HCT116 (cell line): Measurements from ENCODE around the gene FBXL7. TPM values are rescaled to one million over a fixed set of nuclear protein-coding genes. Genes with fewer than 3 reads are reported as not detected.

Source experiments
- ATAC-seq: fragments of 200-7000 bp; cut with Tn5 transposase; 2 replicates; pipeline ENCODE4 v1.9.1; 2020; ENCODE audit warnings: mild to moderate bottlenecking, moderate library complexity
- BruUV-seq: library from RNA; stranded (reverse); fragments of 400-500 nt; replicated peaks from 2 replicates; lab custom pipeline; 2021; lab: Mats Ljungman, UMichigan
- CTCF ChIA-PET: fragments of 300-600 bp; sonication (Branson Sonifier 250); formaldehyde crosslinking; loops from one replicate; lab custom pipeline; 2021; ENCODE audit warnings: antibody characterized with exemption; lab: Charles Lee
- POLR2A ChIA-PET: fragments of 300-600, 350-600 bp; sonication (Branson Sonifier 250); formaldehyde crosslinking; loops from one replicate; lab custom pipeline; 2021; ENCODE audit warnings: antibody characterized with exemption; lab: Charles Lee
- RAD21 ChIA-PET, 2 experiments: fragments of 300-600 bp; sonication (Branson Sonifier 250); formaldehyde crosslinking; loops; one replicate each; lab custom pipeline; 2023; ENCODE audit warnings: low total read pairs in 2 of 2; ENCODE audit not compliant: uncharacterized antibody in 2 of 2, unreplicated experiment in 2 of 2, low non-redundant PET in 1 of 2; lab: Charles Lee
- DNase-seq: peaks from one replicate; pipeline ENCODE4 v3.0.0-alpha.2; 2010; ENCODE audit warnings: low read depth, low spot score
- H2AFZ ChIP-seq: fragments of 200-600 bp; shearing (Covaris generic), sonication (generic); 2 replicates; pipeline ENCODE4 v1.6.1; 2017; ENCODE audit warnings: low read depth, mixed run types, mixed read lengths, antibody characterized with exemption, low read length; ENCODE audit not compliant: poor library complexity, severe bottlenecking
- H3K27ac ChIP-seq: 2 replicates; pipeline ENCODE4 v1.5.1; 2012; ENCODE audit warnings: low read depth, low read length
- H3K27me3 ChIP-seq: fragments of 200-600 bp; sonication (generic); 2 replicates; pipeline ENCODE4 v1.6.1; 2016; ENCODE audit warnings: mixed run types, low read length, mixed read lengths; ENCODE audit not compliant: insufficient read depth
- H3K36me3 ChIP-seq, 2 experiments: fragments of 200-500 bp in 1 of 2; fragments of 200-600 bp in 1 of 2; sonication (Bioruptor generic) in 1 of 2; sonication (generic) in 1 of 2; 2 replicates each; pipeline versions ENCODE4 v1.5.1 to v1.6.1; 2014 to 2016; ENCODE audit warnings: low read length in 2 of 2, inconsistent platforms in 1 of 2, mixed read lengths in 1 of 2, mixed run types in 1 of 2; ENCODE audit not compliant: insufficient read depth in 2 of 2, control insufficient read depth in 1 of 2
- H3K4me1 ChIP-seq, 2 experiments: fragments of 200-600 bp in 1 of 2; sonication (generic) in 1 of 2; 2 replicates each; pipeline versions ENCODE4 v1.5.1 to v1.6.1; 2012 to 2017; ENCODE audit warnings: low read length in 2 of 2, inconsistent platforms in 1 of 2, mild to moderate bottlenecking in 1 of 2, mixed read lengths in 1 of 2, mixed run types in 1 of 2, moderate library complexity in 1 of 2; ENCODE audit not compliant: insufficient read depth in 2 of 2, control insufficient read depth in 1 of 2
- H3K4me2 ChIP-seq: fragments of 200-600 bp; sonication (generic); 2 replicates; pipeline ENCODE4 v1.6.1; 2017; ENCODE audit warnings: mixed run types, low read length, mixed read lengths
- H3K4me3 ChIP-seq, 2 experiments: fragments of 200-600 bp in 1 of 2; sonication (generic) in 1 of 2; replicated peaks in 1 of 2; 2 replicates each; pipeline ENCODE4 v1.5.1; 2011 to 2016; ENCODE audit warnings: low read length in 2 of 2, control low read depth in 1 of 2, low read depth in 1 of 2, mild to moderate bottlenecking in 1 of 2, mixed read lengths in 1 of 2, mixed run types in 1 of 2
- H3K79me2 ChIP-seq: fragments of 200-600 bp; sonication (generic); 2 replicates; pipeline ENCODE4 v1.6.1; 2017; ENCODE audit warnings: mild to moderate bottlenecking, mixed run types, low read length, moderate library complexity, mixed read lengths; ENCODE audit not compliant: insufficient read depth
- H3K9ac ChIP-seq: fragments of 200-600 bp; sonication (generic); 2 replicates; pipeline ENCODE4 v1.6.1; 2016; ENCODE audit warnings: low read length, mixed read lengths
- H3K9me2 ChIP-seq: fragments of 200-600 bp; sonication (generic), shearing (Covaris generic); 2 replicates; pipeline ENCODE4 v1.6.1; 2017; ENCODE audit warnings: mixed run types, mild to moderate bottlenecking, moderate library complexity; ENCODE audit not compliant: insufficient read depth
- H3K9me3 ChIP-seq, 2 experiments: fragments of 200-500 bp in 1 of 2; fragments of 200-600 bp in 1 of 2; sonication (Bioruptor generic) in 1 of 2; sonication (generic) in 1 of 2; 2 replicates each; pipeline ENCODE4 v1.6.1; 2014 to 2017; ENCODE audit warnings: low read length in 2 of 2, mixed read lengths in 2 of 2, inconsistent platforms in 1 of 2, low read depth in 1 of 2, mild to moderate bottlenecking in 1 of 2, mixed run types in 1 of 2, moderate library complexity in 1 of 2; ENCODE audit not compliant: control insufficient read depth in 1 of 2, insufficient read depth in 1 of 2
- H4K20me1 ChIP-seq: fragments of 200-600 bp; sonication (generic), shearing (Covaris generic); 2 replicates; pipeline ENCODE4 v1.6.1; 2017; ENCODE audit warnings: mixed run types, mild to moderate bottlenecking, moderate library complexity; ENCODE audit not compliant: insufficient read depth
- CEBPB ChIP-seq: IDR thresholded peaks from 2 replicates; pipeline ENCODE4 v1.6.1; 2012; ENCODE audit warnings: low read depth
- EGR1 ChIP-seq: IDR thresholded peaks from 2 replicates; pipeline ENCODE4 v1.6.1; 2012; ENCODE audit warnings: low read depth
- EZH2phosphoT487 ChIP-seq: fragments of 200-600 bp; IDR thresholded peaks from 2 replicates; pipeline ENCODE4 v1.6.1; 2018; ENCODE audit warnings: antibody characterized with exemption, borderline replicate concordance
- POLR2AphosphoS5 ChIP-seq: IDR thresholded peaks from 2 replicates; pipeline ENCODE4 v1.6.1; 2011; ENCODE audit warnings: mild to moderate bottlenecking, low read depth, low read length, moderate library complexity
- RAD21 ChIP-seq: IDR thresholded peaks from 2 replicates; pipeline ENCODE4 v1.6.1; 2012; ENCODE audit warnings: low read depth, mild to moderate bottlenecking
- REST ChIP-seq: IDR thresholded peaks from 2 replicates; pipeline ENCODE4 v1.6.1; 2012; ENCODE audit warnings: low read depth
- SIN3A ChIP-seq: IDR thresholded peaks from 2 replicates; pipeline ENCODE4 v1.6.1; 2012; ENCODE audit warnings: low read depth
- SP1 ChIP-seq: IDR thresholded peaks from 2 replicates; pipeline ENCODE4 v1.6.1; 2012; ENCODE audit warnings: low read depth
- YY1 ChIP-seq: IDR thresholded peaks from 2 replicates; pipeline ENCODE4 v1.6.1; 2011; ENCODE audit warnings: low read length, low read depth, moderate library complexity, mild to moderate bottlenecking; ENCODE audit not compliant: insufficient replicate concordance; ENCODE audit errors: extremely low read depth
- ZFX ChIP-seq: fragments of 450-650 bp; IDR thresholded peaks from 2 replicates; pipeline ENCODE4 v1.6.1; 2017
- intact Hi-C: fragments of 100-400 bp; cut with micrococcal nuclease; formaldehyde crosslinking; loops from 2 replicates; pipeline ENCODE4 v1.10.0; 2022
- total RNA-seq: library from RNA; stranded (reverse); gene quantifications from one replicate; pipeline ENCODE4 v1.2.1, GENCODE V29; 2021; ENCODE audit not compliant: unreplicated experiment
- TF ChIP-seq, protein P1 (sequence below), 3 experiments: fragments of 200-600 bp in 1 of 3; sonication (generic) in 1 of 3; IDR thresholded peaks in 2 of 3; conservative IDR thresholded peaks in 1 of 3; 2 replicates each; pipeline ENCODE4 v1.5.1; 2012 to 2017; ENCODE audit warnings: low read depth in 2 of 3, low read length in 2 of 3, antibody characterized with exemption in 1 of 3, borderline replicate concordance in 1 of 3, control low read depth in 1 of 3, mild to moderate bottlenecking in 1 of 3, mixed read lengths in 1 of 3, mixed run types in 1 of 3, moderate library complexity in 1 of 3; ENCODE audit not compliant: insufficient read depth in 1 of 3

Gene FBXL7
- total RNA-seq, 1 experiment from 2014 or later, result 0.05 TPM

DNA sequence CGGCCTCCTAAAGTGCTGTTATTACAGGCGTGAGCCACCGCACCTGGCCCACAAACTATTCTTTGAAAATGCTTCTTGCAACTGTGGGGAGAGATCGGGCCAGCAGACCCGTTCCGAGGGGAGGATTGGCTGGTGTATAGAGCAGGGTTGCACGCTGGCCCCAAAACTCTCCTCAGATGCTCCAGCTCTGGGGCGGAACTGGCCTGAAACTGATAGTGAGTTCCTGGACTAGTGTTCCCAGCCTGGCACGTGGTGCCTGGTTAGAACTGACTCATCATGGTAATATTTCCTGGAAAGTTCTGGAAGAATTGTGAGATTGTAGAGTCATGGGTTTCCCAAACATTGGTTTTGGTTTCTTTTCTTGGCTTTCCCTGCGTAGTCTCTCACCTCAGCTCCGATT lies 120.5 kb downstream of the FBXL7 start:
- no peak for TF ChIP-seq ZFX
- POLR2A ChIA-PET, result no interaction called here
- intact Hi-C loops, result no loop called here

GRCh38 chr5:15621094-15621493 lies 121.1 kb downstream of the FBXL7 start:
- Histone ChIP-seq H3K79me2 (no peaks in the 10 kb centered on the region), H3K36me3 (no peaks in the 10 kb centered on the region), H3K27me3 (no peaks in the 10 kb centered on the region), H2AFZ (no peak overlapping the region), H3K4me1 (no peaks in the 10 kb centered on the region), H3K9ac (no peak overlapping the region), H3K4me2 (no peak overlapping the region), H3K9me3 (peaks cover 0 to 12% of the 10 kb centered on the region in 2 experiments; a peak in 2 of 4 replicates), H3K9me2 (no peaks in the 10 kb centered on the region), H3K4me3 (no peak overlapping the region), H4K20me1 (no peaks in the 10 kb centered on the region), H3K27ac (no peak overlapping the region)
- ChIA-PET POLR2A (no interaction called here), CTCF (no interaction called here), RAD21 (no interaction called here)
- BruUV-seq, result no TSS peak
- ATAC-seq (no peak), DNase-seq (no peak)
- TF ChIP-seq REST (no peak), EZH2phosphoT487 (no peak), RAD21 (no peak), SP1 (no peak), POLR2AphosphoS5 (no peak), EGR1 (no peak), YY1 (no peak), SIN3A (no peak), CEBPB (no peak)
- TF ChIP-seq, protein P1, sequence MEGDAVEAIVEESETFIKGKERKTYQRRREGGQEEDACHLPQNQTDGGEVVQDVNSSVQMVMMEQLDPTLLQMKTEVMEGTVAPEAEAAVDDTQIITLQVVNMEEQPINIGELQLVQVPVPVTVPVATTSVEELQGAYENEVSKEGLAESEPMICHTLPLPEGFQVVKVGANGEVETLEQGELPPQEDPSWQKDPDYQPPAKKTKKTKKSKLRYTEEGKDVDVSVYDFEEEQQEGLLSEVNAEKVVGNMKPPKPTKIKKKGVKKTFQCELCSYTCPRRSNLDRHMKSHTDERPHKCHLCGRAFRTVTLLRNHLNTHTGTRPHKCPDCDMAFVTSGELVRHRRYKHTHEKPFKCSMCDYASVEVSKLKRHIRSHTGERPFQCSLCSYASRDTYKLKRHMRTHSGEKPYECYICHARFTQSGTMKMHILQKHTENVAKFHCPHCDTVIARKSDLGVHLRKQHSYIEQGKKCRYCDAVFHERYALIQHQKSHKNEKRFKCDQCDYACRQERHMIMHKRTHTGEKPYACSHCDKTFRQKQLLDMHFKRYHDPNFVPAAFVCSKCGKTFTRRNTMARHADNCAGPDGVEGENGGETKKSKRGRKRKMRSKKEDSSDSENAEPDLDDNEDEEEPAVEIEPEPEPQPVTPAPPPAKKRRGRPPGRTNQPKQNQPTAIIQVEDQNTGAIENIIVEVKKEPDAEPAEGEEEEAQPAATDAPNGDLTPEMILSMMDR (IDR thresholded peaks at IDR 0.05 in 2 of 3, conservative IDR thresholded peaks at IDR 0.05 in 1 of 3; ENCODE audit: borderline replicate concordance in 1 of 3, insufficient read depth in 1 of 3, low read depth in 2 of 3, low read length in 2 of 3), result no peak
- intact Hi-C loops, result no loop called here

More for the DNA sequence above, 120.5 kb downstream of the FBXL7 start:
- BruUV-seq, result no TSS peak
- ATAC-seq (no peak), DNase-seq (no peak)
- Histone ChIP-seq H3K9me2 (no peaks in the 10 kb centered on the region), H3K4me2 (no peak overlapping the region), H3K36me3 (no peaks in the 10 kb centered on the region), H3K4me1 (no peaks in the 10 kb centered on the region), H3K4me3 (no peak overlapping the region), H3K9me3 (peaks cover 0 to 17% of the 10 kb centered on the region in 2 experiments; a peak in 2 of 4 replicates), H3K79me2 (no peaks in the 10 kb centered on the region), H4K20me1 (no peaks in the 10 kb centered on the region), H2AFZ (no peak overlapping the region), H3K27ac (no peak overlapping the region), H3K27me3 (no peaks in the 10 kb centered on the region), H3K9ac (no peak overlapping the region)
- ChIA-PET RAD21 (no interaction called here), CTCF (no interaction called here)
